ENCODE results near the gene PLPPR1.

Gene PLPPR1

GRCh38 chr9:101359679-101360078 is 331.2 kb downstream of the PLPPR1 start:
- TF ChIP-seq ESRRG (CRISPR knock-in tag; IDR thresholded peaks at IDR 0.05) (no peak), ZFP30 (CRISPR knock-in tag; IDR thresholded peaks at IDR 0.05) (no peak), OSR1 (CRISPR knock-in tag; IDR thresholded peaks at IDR 0.05) (no peak), ZNF565 (CRISPR knock-in tag; conservative IDR thresholded peaks at IDR 0.05; ENCODE audit: low read depth) (no peak), SNAI2 (CRISPR knock-in tag; IDR thresholded peaks at IDR 0.05) (no peak), PPARA (CRISPR knock-in tag; IDR thresholded peaks at IDR 0.05; ENCODE audit: borderline replicate concordance) (no peak), CSRNP3 (CRISPR knock-in tag; IDR thresholded peaks at IDR 0.05) (no peak), TCF4 (CRISPR knock-in tag; IDR thresholded peaks at IDR 0.05; ENCODE audit: borderline replicate concordance) (no peak), TOX (CRISPR knock-in tag; IDR thresholded peaks at IDR 0.05; ENCODE audit: borderline replicate concordance) (no peak), POU6F1 (CRISPR knock-in tag; IDR thresholded peaks at IDR 0.05; ENCODE audit: borderline replicate concordance, low read depth) (no peak), CREB5 (CRISPR knock-in tag; IDR thresholded peaks at IDR 0.05; ENCODE audit: low read depth) (no peak), CSDC2 (CRISPR knock-in tag; IDR thresholded peaks at IDR 0.05) (no peak), BACH2 (CRISPR knock-in tag; IDR thresholded peaks at IDR 0.05; ENCODE audit: borderline replicate concordance) (no peak), ARNTL (CRISPR knock-in tag; IDR thresholded peaks at IDR 0.05; ENCODE audit: borderline replicate concordance, low read depth) (no peak)
- ATAC-seq = no peak

GRCh38 chr9:101360647-101361046 is 332.1 kb downstream of the PLPPR1 start:
- no peak for ATAC-seq
- TF ChIP-seq BACH2 (CRISPR knock-in tag; IDR thresholded peaks at IDR 0.05; ENCODE audit: borderline replicate concordance) (no peak), ISL1 (CRISPR knock-in tag; IDR thresholded peaks at IDR 0.05) (no peak), TCF4 (CRISPR knock-in tag; IDR thresholded peaks at IDR 0.05; ENCODE audit: borderline replicate concordance) (no peak), CSRNP3 (CRISPR knock-in tag; IDR thresholded peaks at IDR 0.05) (no peak), ZNF8 (CRISPR knock-in tag; IDR thresholded peaks at IDR 0.05) (no peak), POU6F1 (CRISPR knock-in tag; IDR thresholded peaks at IDR 0.05; ENCODE audit: borderline replicate concordance, low read depth) (no peak), ZNF70 (CRISPR knock-in tag; IDR thresholded peaks at IDR 0.05) (no peak), ESRRG (CRISPR knock-in tag; IDR thresholded peaks at IDR 0.05) (no peak), TOX (CRISPR knock-in tag; IDR thresholded peaks at IDR 0.05; ENCODE audit: borderline replicate concordance) (no peak), CSDC2 (CRISPR knock-in tag; IDR thresholded peaks at IDR 0.05) (no peak), PATZ1 (CRISPR knock-in tag; IDR thresholded peaks at IDR 0.05; ENCODE audit: borderline replicate concordance) (no peak), GLIS3 (CRISPR knock-in tag; IDR thresholded peaks at IDR 0.05) (no peak), ARNTL (CRISPR knock-in tag; IDR thresholded peaks at IDR 0.05; ENCODE audit: borderline replicate concordance, low read depth) (no peak), CREB5 (CRISPR knock-in tag; IDR thresholded peaks at IDR 0.05; ENCODE audit: low read depth) (no peak), OSR1 (CRISPR knock-in tag; IDR thresholded peaks at IDR 0.05) (no peak)
